H1 (cell line): ENCODE data around the gene IQSEC3. TPM values are rescaled to one million over a fixed set of nuclear protein-coding genes. Genes with fewer than 3 reads are reported as not detected.

Experiments used
- EGR1 ChIP-seq: IDR thresholded peaks from 2 replicates; pipeline ENCODE4 v1.6.1; 2011; ENCODE audit warnings: low read depth, low read length, borderline replicate concordance
- NANOG ChIP-seq: IDR thresholded peaks from 2 replicates; pipeline ENCODE4 v1.6.1; 2011; ENCODE audit warnings: low read length, low read depth, mild to moderate bottlenecking, inconsistent platforms; ENCODE audit not compliant: insufficient read depth, poor library complexity, severe bottlenecking
- polyA plus RNA-seq, 7 experiments: library from polyadenylated mRNA; depleted of rRNA in 3 of 7; stranded (reverse) in 5 of 7; unstranded in 2 of 7; fragments of >200 nt in 5 of 7; fragments of 200-250 nt in 2 of 7; gene quantifications; 1 replicate in 5 of 7; 2 replicates in 1 of 7; 4 replicates in 1 of 7; pipeline versions ENCODE4 v1.2.1 to v1.2.3, GENCODE V29; 2011 to 2013; ENCODE audit warnings: missing spikeins in 2 of 7, mixed read lengths in 2 of 7
- total RNA-seq: library from RNA; stranded (reverse); fragmentation: NEBNext Ultra II Directional; extraction: Animal tissue kit (Norgen Biotek cat#: 25700); gene quantifications from 2 replicates; pipeline ENCODE4 v1.2.1, GENCODE V29; 2021

The IQSEC3 gene
- total and polyA plus RNA-seq, 2 of the 8 experiments (the other 6 are each of a cell fraction or from before 2014, with no cell fraction given): 1.2 to 3.1 TPM

DNA sequence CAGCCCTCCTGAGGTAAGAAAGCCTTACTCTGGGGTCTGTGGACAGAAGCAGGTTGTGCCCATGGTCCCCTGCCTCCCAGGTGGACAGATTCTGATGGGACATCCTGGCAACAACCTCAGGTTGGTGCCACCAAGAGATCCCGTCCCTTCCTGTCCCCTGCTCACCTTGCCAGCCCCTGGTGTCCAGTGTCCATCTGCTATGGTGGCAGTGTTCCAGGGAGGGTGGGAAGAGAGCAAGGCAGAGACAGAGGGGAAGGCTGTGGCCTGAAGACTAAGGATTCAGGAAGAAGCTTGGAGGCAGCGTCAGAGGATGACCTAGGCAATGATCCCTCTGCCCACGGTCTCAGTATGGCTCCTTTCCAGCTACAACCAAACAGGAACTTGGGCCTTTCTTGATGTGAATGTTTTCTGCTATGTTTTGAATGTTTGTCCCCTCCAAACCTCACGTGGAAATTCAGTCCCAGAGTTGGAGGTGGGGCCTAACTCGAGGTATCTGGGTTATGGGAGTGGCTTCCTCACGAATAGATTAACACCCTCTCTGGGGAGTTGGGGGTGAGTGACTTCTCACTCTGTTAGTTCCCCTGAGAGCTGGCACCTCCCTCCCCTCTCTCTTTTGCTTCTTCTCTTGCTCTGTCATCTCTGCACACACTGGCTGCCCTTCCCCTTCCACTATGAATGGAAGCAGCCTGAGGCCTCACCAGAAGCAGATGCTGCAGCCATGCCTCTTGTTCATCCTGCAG is 26.9 kb downstream of the IQSEC3 start (continued):
- no peak for TF ChIP-seq NANOG
- no peak for TF ChIP-seq EGR1
